ENCODE measurements around the gene NOVA1. TPM values are rescaled to one million over a fixed set of nuclear protein-coding genes. Genes with fewer than 3 reads are reported as not detected.

NOVA1 gene
- total RNA-seq, 1 experiment from 2014 or later, result not detected

GRCh38 chr14:26486922-26487321 is 110.9 kb downstream of the NOVA1 start:
- Mint-ChIP-seq H3K4me1 (ENCODE audit: insufficient read depth, unreplicated experiment) (no peaks in the 10 kb centered on the region), H3K36me3 (ENCODE audit: insufficient read depth, unreplicated experiment) (no peaks in the 10 kb centered on the region), H3K9me3 (ENCODE audit: unreplicated experiment) (peaks cover 8% of the 10 kb centered on the region), H3K4me3 (ENCODE audit: unreplicated experiment) (no peak overlapping the region), H3K27me3 (ENCODE audit: insufficient read depth, unreplicated experiment) (peaks cover 25% of the 10 kb centered on the region), H3K27ac (ENCODE audit: low read depth, unreplicated experiment) (no peak overlapping the region)
- ChIA-PET CTCF (no interaction called here), POLR2A (no interaction called here)
- TF ChIP-seq, protein P1, sequence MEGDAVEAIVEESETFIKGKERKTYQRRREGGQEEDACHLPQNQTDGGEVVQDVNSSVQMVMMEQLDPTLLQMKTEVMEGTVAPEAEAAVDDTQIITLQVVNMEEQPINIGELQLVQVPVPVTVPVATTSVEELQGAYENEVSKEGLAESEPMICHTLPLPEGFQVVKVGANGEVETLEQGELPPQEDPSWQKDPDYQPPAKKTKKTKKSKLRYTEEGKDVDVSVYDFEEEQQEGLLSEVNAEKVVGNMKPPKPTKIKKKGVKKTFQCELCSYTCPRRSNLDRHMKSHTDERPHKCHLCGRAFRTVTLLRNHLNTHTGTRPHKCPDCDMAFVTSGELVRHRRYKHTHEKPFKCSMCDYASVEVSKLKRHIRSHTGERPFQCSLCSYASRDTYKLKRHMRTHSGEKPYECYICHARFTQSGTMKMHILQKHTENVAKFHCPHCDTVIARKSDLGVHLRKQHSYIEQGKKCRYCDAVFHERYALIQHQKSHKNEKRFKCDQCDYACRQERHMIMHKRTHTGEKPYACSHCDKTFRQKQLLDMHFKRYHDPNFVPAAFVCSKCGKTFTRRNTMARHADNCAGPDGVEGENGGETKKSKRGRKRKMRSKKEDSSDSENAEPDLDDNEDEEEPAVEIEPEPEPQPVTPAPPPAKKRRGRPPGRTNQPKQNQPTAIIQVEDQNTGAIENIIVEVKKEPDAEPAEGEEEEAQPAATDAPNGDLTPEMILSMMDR (IDR thresholded peaks at IDR 0.05; ENCODE audit: unreplicated experiment), result no peak
- no TSS peak for BruUV-seq (replicated peaks)
- no peak for DNase-seq (ENCODE audit: unreplicated experiment)
- intact Hi-C loops (cut with micrococcal nuclease), result loop anchor here (10.0 kb wide), 1 partner anchor 312 kb away; no protein-coding TSS in a partner anchor

DNA sequence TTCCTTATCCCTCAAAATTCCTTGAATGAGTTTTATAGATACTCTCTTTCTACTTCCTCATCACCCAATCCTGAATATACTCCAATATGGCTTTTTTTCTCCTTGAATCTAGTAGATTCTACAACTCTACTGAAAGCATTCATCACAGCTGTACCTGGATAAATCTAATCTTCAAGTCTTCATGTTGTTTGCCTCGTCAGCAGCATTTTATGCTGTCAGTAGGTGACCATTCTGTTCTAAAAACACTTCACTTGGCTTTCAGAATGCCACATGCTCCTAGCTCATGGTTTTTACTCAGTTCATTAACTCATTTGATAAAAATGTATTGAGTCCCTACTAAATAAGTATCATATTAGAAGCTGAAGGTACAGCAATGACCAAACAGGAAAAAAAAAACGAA is 113.3 kb downstream of the NOVA1 start:
- Mint-ChIP-seq H3K27ac (ENCODE audit: low read depth, unreplicated experiment) (no peak overlapping the region), H3K9me3 (ENCODE audit: unreplicated experiment) (peaks cover 8% of the 10 kb centered on the region), H3K27me3 (ENCODE audit: insufficient read depth, unreplicated experiment) (peaks cover 40% of the 10 kb centered on the region), H3K4me3 (ENCODE audit: unreplicated experiment) (no peak overlapping the region), H3K36me3 (ENCODE audit: insufficient read depth, unreplicated experiment) (no peaks in the 10 kb centered on the region), H3K4me1 (ENCODE audit: insufficient read depth, unreplicated experiment) (no peaks in the 10 kb centered on the region)
- ChIA-PET POLR2A (interaction anchor here (0.7 kb wide), 1 partner anchor 1630 kb away, joined by 6 read pairs; no protein-coding TSS in a partner anchor), CTCF (no interaction called here)
- TF ChIP-seq, protein P1 (IDR thresholded peaks at IDR 0.05; ENCODE audit: unreplicated experiment), result no peak
- intact Hi-C loops (cut with micrococcal nuclease), result loop anchor here (10.0 kb wide), 1 partner anchor 310 kb away; no protein-coding TSS in a partner anchor
- DNase-seq (ENCODE audit: unreplicated experiment), result no peak
- BruUV-seq (replicated peaks), result no TSS peak

DNA sequence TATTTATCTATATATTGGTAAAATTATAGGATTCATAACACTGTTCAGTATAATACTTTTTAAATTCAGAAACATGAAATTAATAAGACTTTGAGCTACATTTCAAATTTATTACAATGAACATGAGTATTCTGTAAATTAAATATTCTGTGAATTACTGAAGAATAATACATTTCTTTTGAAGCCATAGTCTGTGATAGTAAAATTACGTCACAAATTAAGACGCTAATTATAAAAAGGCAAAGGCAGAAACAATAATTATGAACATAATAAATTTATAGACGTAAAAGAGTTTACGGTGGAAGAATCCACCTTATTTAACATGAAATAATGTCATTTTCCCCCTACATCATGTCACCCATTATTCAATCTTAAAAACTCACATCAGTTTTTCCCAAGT is 118.9 kb downstream of the NOVA1 start:
- H3K4me3 Mint-ChIP-seq (ENCODE audit: unreplicated experiment), result no peak overlapping the region
- CTCF ChIA-PET, result no interaction called here
- DNase-seq (ENCODE audit: unreplicated experiment), result no peak
- BruUV-seq (replicated peaks), result no TSS peak
- intact Hi-C loops (cut with micrococcal nuclease), result no loop called here
- POLR2A ChIA-PET, result no interaction called here
- H3K4me1 Mint-ChIP-seq (ENCODE audit: insufficient read depth, unreplicated experiment), result no peaks in the 10 kb centered on the region
- no peaks in the 10 kb centered on the region for H3K9me3 Mint-ChIP-seq (ENCODE audit: unreplicated experiment)
- no peak overlapping the region for H3K27ac Mint-ChIP-seq (ENCODE audit: low read depth, unreplicated experiment)
- TF ChIP-seq, protein P1 (IDR thresholded peaks at IDR 0.05; ENCODE audit: unreplicated experiment), result no peak
- H3K36me3 Mint-ChIP-seq (ENCODE audit: insufficient read depth, unreplicated experiment), result no peaks in the 10 kb centered on the region
- peaks cover 43% of the 10 kb centered on the region for H3K27me3 Mint-ChIP-seq (ENCODE audit: insufficient read depth, unreplicated experiment)

DNA sequence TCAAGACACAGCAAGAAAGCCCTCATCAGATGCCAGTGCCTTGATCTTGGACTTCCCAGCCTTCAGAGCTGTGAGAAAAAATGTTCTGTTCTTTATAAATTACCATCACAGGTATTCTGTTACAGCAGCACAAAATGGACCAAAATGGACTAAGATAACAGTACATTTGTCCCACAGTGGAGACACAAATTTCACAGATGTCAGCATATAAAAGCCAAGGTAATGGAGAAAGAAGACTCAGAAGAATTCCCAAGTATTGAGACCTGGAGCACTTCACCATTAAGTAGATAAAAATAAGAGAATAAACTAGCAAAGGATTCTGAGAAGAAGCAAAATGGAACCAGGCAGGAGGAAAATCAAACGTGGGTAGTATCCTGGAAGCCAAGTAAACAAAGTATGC is 131.0 kb downstream of the NOVA1 start:
- H3K36me3 Mint-ChIP-seq (ENCODE audit: insufficient read depth, unreplicated experiment), result no peaks in the 10 kb centered on the region
- H3K4me3 Mint-ChIP-seq (ENCODE audit: unreplicated experiment), result no peak overlapping the region
- H3K27ac Mint-ChIP-seq (ENCODE audit: low read depth, unreplicated experiment), result no peak overlapping the region
- intact Hi-C loops (cut with micrococcal nuclease), result no loop called here
- no TSS peak for BruUV-seq (replicated peaks)
- H3K4me1 Mint-ChIP-seq (ENCODE audit: insufficient read depth, unreplicated experiment), result no peaks in the 10 kb centered on the region
- ChIA-PET POLR2A (no interaction called here), CTCF (no interaction called here)
- peaks cover 9% of the 10 kb centered on the region for H3K9me3 Mint-ChIP-seq (ENCODE audit: unreplicated experiment)
- TF ChIP-seq, protein P1 (IDR thresholded peaks at IDR 0.05; ENCODE audit: unreplicated experiment), result no peak
- no peak for DNase-seq (ENCODE audit: unreplicated experiment)
- H3K27me3 Mint-ChIP-seq (ENCODE audit: insufficient read depth, unreplicated experiment), result peaks cover 42% of the 10 kb centered on the region
